GM21423 (cell line): Measurements from ENCODE around the gene HOXD3.

Experiments
- ATAC-seq: cut with Tn5 transposase; IDR thresholded peaks from one replicate; pipeline ENCODE4 v1.9.1; 2021; ENCODE audit warnings: mild to moderate bottlenecking, moderate library complexity; ENCODE audit not compliant: unreplicated experiment

Gene HOXD3

DNA sequence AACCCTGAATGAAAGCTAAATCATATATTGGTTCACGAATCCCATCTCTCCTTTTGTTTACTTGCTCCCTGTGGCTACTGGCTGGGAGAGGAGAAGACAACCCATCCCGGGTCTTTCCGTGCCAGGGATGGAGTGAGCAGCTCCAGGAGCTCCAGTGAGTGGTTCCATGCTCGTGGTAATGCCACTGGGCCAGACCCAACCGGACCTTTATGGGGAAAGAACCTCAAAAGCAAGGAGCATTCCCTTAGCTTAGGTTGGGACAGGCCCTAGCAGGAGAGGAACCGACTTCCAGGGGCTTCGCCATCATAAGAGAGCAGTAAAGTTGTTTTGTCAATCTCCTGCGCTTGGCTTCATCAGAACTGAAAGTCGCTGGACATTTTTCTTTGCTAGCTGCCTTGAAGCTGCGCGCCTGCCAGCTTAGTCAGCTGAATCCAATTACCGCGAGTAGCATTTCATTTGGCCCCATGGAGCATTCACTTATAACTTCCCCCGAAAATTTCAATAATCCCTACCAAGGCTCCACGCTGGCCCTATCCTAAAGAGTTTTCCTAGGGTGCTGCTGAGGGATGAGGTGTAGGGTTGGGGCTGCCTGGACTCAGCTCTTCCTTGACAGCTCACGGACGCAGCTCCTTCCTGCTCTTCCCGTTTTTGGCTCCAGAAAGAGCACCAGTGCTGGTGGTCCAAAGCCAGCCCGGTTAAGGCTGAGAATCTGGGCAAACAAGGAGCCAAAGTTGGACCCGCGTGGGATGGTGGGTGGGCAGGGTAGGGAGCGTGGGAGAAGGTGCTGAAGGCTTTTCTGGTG is 4.9 kb downstream of the HOXD3 start:
- no peak for ATAC-seq

DNA sequence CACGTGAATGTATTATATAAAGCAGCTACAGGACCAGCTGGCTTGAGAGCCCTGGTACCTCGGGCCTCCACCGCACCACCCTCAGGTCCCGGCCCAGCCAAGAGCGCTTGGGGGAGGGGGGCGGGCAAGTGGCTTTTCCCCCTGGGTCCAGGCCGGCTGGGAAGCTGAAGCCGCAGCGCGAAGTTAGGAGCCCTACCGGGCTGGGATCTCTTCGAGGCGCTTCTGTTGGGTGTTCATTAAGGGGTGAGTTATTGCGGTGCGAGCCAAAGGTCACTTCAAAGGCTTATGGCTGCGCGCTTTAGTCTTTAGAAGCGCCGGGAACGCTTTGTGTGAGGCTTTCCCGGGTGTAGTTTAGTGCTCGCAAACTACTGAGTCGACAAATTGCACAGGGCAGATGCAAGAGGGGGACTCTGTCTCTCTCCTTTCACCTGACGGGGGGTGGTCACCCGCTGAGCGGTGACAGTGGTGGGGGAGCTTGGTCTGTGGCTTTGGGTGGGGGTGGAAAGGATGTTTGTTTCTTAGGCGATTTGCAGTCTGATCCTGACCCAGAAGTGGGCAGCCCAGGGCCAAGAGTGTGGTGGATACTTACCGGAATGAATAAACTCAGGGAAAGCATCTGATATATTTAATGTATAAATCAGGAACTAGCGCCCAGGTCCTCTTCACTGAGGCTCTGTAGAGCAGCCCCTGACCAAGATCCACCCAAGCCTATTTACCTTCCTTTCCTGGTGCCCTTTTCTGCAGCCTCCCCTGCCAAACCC is 6.0 kb downstream of the HOXD3 start:
- no peak for ATAC-seq

DNA sequence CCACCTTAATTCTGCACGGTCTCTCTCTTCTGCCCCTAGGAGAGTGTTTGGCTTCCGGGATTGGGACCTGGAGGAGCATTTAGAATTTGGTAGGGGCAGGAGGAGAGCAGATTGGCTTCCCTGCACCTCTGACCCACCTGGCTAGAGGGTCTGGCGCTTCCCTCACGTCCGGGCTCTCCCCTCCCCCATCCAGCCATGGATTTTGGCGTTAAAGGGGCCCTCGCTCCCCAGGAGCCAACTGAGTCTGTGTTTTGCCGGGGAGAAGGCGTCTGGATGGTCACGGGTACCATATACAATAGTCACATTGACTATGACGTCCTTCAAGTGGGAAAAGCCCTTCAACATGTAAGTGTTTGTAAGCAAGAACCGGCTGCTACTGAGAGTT is 6.6 kb downstream of the HOXD3 start:
- no peak for ATAC-seq

DNA sequence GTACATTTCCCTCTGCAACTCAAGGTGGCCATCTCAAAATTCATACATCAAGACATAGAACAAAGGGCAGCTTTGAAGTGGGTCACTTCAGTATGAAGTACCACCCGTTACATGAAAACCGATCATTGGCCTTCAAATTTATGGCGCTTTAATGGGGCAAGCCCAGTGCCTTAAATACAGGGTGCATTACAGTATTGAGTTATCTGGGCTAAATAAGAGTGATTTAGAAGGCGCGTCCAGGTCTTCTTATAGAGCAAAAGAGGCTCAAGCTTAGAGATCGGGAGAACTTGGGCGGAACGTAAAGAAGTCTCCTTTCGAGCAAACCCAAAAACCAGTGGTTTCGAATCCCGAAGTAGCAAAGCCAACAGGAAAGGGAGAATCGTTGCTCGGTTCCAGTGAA is 7.1 kb downstream of the HOXD3 start:
- ATAC-seq: no peak

DNA sequence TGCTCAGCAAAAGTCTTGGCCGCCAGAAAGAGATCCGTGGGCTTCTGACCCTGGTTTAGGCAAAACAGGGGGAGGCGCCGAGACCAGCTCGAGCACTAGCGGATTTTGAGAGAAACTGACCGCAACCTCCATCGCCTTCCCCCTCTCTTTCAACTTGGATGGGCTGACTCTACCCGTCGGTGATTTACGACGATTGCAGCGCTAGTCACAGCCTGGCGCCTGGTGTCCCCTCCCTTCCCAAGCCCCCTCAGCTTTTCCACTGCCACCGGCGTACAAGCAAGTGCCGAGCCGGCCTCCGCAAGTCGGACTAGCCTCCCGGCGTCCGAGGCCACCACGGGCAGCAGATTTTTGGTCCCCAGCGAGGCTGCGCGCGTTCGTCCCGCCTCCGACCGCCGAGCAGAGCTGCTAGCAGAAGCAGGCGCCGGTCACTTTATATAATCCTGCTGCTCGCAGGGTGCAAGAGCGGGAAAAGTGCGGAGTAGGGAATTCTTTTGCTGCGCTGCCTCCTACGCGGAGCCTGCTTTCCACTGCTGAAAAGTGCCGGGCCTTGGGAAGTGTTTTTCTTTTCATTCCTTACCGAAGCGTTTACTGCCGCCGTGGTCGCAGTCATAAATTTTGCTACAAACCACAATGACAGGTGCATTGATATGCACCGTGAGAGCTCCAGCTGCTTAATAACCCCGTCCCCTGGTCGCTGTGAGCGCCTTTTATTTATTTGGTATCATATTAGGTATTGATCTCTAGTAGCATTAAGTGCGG is 7.7 kb downstream of the HOXD3 start:
- ATAC-seq: no peak

DNA sequence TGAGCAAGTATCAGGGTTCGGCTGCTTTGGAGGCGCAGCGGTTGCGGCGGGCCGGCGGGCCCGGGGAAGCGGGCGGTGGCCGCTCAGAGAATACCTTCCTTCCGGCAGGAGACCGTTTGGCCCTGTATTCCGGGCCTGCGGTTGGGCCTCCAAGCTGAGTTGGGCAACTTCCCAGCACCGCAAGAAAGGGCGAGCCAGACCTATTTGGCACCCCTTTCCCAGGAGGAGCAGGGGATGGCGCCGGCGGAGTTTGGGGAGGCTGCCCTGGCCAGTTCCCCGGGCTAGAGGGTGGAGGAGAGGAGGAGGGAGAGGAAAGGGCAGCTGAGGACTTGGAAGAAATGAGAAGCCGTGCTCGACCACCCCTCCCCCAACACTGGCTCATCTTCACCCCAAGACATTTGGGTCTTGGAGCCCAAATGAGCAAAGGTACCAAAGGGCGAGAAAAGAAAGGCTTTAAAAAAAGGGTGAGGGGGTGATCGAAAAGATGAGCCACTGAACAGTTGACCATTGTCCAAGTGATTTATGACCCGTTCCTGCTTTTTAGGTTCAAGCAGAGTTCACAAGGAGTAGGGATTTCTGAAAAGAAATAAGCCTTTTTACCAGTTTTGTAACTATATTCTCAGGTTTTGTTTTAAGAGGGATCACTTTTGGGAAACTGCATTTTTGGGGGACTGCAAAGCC is 8.4 kb downstream of the HOXD3 start:
- no peak for ATAC-seq

DNA sequence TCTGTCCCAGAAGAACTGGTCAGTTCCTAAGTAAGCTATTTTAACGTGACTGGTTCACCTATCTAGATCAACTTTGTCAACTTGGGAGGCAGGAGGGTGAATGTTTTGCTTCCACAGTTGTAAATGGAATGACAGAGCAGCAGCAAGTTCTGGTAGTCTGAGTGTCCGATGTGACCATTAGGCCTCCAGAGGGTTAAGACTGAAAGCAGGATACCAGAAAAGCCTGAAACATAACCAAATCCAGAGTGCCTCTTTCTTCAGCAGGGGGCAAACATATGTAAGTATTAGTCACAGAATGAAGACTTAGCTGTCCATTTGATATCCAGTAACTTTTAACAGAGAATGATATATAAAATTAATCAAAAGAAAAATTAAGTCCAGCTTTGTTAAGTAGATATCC is 9.2 kb downstream of the HOXD3 start:
- no peak for ATAC-seq

DNA sequence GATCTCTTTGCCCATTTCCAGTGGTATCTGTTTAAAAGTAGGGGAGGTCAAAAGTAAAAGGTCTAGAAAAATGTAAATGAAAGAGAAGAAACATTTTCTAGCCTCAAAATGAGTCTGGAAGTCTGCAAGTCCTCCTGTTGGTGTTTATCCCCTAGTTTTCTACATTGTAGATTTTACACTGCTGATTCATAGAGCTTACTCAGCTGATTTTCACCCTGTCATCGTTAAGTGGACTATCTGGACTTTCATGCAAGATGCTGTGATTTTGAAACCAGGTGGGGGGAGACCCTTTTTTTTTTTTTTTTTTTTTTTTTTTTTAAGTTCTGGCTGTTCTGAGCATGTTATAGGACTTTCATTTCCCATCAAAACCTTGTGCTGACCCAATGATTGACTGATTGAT is 10.3 kb downstream of the HOXD3 start:
- ATAC-seq: no peak

DNA sequence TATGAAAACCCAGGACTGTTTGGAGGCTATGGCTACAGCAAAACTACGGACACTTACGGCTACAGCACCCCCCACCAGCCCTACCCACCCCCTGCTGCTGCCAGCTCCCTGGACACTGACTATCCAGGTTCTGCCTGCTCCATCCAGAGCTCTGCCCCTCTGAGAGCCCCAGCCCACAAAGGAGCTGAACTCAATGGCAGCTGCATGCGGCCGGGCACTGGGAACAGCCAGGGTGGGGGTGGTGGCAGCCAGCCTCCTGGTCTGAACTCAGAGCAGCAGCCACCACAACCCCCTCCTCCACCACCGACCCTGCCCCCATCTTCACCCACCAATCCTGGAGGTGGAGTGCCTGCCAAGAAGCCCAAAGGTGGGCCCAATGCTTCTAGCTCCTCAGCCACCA is 12.1 kb downstream of the HOXD3 start:
- ATAC-seq: no peak

DNA sequence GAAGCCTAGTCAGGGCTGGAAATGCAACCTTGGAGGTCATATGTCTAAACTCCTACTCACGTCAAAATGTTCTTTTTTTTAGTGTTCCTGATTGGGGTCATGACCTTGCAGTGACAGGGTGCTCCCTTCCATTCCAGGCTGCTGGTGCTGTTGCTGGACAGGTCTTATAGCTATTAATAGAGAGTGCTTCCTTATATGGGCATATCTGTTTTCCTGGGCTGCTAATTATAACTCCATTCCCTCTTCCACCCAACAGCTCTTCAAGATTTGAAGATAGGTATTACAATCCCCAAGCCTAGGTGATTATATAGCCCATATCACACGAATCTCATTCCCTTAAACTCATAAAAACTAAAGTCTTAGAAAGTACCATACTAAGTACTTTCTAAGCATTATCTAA is 12.6 kb downstream of the HOXD3 start:
- ATAC-seq: no peak

DNA sequence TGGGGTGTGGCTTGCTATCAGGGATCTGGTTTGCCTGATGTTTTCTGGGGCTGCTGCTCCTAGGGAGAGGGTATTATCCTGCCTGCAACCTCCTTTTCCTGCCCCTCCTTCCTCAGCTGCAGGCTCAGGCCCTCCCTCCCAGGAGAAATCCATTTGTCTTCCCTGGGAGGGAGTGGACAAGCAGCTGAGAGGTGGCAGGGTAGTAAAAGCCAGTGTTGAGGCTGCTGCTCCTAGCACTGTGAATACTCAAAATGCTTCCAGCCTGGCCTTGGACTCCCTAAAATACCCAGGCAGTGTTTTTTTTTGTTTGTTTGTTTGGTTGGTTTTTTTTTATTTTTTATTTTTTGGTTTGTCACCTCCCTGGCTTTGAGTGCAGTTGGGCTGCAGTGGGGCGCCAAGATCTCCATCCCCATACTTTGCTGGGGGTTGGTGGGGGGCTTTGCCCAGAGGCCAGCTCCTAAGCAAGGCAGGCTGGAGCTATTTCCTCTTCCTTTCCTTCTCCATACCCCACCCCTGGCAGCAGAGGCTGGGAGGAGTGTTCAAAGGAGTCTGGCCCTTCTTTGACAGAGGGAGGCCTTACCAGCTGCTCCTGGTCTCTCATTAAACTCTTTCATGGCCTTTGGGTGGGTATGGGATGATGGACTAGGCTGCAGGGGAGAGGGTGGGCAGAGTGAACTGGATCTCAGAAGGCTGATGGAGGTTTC is 13.6 kb downstream of the HOXD3 start:
- ATAC-seq: no peak

DNA sequence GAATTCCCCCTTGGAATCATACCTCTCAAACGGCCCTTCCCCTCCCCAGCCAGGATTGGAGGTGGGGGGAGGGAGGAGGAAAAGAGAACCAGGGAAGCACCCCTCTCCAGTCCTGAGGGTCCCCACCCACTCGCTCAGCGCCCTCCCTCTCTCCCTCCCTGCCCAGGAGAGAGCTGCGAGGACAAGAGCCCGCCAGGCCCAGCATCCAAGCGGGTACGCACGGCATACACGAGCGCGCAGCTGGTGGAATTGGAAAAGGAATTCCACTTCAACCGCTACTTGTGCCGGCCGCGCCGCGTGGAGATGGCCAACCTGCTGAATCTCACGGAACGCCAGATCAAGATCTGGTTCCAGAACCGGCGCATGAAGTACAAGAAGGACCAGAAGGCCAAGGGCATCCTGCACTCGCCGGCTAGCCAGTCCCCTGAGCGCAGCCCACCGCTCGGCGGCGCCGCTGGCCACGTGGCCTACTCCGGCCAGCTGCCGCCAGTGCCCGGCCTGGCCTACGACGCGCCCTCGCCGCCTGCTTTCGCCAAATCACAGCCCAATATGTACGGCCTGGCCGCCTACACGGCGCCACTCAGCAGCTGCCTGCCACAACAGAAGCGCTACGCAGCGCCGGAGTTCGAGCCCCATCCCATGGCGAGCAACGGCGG is 14.4 kb downstream of the HOXD3 start:
- ATAC-seq: no peak

DNA sequence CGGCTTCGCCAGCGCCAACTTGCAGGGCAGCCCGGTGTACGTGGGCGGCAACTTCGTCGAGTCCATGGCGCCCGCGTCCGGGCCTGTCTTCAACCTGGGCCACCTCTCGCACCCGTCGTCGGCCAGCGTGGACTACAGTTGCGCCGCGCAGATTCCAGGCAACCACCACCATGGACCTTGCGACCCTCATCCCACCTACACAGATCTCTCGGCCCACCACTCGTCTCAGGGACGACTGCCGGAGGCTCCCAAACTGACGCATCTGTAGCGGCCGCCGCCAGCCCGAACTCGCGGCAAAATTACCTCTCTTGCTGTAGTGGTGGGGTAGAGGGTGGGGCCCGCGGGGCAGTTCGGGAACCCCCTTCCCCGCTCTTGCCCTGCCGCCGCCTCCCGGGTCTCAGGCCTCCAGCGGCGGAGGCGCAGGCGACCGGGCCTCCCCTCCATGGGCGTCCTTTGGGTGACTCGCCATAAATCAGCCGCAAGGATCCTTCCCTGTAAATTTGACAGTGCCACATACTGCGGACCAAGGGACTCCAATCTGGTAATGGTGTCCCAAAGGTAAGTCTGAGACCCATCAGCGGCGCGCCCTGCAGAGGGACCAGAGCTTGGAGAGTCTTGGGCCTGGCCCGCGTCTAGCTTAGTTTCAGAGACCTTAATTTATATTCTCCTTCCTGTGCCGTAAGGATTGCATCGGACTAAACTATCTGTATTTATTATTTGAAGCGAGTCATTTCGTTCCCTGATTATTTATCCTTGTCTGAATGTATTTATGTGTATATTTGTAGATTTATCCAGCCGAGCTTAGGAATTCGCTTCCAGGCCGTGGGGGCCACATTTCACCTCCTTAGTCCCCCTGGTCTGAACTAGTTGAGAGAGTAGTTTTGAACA is 15.1 kb downstream of the HOXD3 start:
- ATAC-seq: no peak

DNA sequence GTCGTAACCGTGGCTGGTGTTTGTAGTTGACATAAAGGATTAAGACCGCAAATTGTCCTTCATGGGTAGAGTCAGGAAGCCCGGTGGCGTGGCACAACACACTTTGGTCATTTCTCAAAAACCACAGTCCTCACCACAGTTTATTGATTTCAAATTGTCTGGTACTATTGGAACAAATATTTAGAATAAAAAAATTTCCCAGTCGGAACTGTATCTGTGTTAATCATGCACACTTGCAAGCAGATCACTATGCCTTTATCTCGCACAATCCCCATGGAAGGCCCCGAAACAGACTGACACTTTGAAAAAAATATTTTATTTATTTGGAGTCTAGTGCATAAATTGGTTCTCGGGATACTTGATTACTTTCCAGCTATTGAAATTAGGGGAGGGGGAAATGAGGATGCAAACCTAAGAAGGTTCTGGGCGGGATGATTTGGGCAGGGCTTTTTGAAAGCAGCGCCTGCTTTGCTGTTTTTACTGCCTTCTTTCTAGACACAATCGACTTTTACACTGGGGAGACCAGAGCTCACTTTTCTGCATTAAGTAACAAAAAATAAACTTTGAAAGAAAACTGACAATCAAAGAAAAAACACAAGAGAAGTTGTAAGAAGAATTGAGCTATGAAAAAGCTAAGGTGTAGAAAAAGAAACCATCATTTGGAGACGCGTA is 15.9 kb downstream of the HOXD3 start:
- ATAC-seq: no peak

DNA sequence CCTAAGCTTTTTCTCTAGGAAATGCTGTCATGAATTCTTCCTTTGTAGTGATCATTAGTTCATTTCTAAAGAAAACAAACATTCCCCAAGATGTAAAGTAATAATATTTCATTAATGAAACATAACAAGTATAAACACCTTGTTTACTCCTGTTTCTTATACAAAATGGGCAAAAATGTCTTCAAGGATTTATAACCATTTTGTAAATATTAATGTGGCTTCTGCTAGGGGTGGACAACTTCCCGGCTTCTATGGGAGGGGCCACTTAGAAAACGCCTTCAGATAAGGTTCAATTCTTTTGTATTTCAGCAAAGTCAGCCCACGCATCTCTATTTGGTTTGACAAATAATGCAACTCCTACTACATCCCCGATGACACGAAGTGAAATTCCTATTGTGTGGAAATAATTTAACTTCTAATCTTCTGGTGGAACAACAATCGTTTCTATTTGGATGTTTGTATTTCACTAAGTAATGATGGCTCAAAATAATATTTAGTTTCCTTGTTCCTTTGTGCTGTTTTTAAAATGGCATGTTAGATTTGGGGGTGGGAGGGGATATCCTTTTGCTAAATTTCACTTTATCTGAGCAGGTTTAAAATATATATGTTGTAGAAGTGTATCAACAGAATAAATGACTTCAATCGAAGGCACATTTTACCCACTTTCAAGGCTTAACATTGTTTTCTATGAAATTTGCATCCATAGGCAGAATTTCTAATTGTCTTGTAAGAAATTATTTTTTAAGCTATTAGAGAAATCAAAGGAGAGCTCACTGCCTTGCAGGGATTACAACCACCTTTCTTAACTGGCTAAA is 16.7 kb downstream of the HOXD3 start:
- ATAC-seq: no peak

DNA sequence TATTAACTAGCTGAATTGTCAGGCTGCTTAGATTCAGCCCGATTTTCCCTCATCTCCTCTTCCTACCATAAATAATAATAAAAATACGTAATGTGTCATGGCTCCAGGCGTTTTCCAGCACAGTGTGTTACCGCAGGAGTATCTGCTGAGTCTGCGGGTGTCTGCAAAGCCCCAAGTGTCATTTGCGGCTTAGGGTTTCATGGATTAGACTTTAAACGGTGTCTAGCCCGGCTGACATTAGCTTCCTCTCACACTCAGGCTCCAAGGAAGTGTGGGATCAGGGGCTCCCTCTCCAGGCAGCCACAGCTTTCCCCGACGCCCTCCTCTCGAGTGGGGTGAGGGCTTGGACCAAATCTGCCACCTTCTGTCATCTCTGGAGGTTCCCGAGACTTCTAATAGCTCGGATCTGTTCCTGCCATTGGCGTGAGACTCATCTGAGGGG is 17.3 kb downstream of the HOXD3 start:
- no peak for ATAC-seq

DNA sequence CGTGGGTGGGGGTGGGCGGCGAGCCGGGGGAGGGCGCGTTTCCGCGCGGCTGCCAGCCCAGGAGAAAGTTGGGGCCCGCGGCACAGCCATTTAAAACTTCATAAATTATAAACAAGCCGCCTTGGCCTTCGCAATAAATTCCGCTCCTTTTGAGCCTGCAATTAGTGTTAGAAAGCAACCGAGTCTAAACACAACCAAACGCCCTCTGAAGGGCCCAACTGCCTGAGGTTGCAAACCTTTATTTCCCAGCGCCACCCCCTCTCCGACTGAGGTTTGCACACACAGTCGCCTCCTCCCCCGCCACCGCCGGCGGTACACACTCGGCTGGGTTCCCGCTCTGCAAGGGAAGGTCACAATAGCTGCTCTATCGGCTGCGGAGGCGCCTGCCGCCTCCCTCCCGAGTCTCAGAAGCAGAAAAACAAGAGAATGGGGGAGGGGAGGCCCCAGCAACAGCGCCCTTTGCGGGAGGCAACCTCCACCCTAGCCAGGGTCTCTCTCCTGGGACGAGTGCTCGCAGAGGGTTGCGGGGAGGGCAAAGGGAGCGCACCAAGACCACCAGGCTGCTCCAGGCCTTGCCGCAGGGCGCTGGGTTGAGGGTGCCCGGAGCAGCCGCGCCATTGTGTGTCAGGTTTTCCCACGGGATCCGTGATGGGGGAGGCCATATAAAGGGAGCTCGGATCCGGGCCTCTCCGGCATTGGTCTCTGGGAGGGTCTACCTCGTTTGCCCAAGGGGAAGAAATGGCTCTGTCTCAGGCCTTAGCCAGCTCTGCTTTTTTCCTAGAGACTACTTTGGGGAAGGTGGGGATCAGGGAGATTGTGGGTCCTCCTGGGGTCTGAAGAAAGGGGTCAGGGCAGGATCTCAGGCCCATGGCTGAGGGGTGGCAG is 18.0 kb downstream of the HOXD3 start:
- ATAC-seq: no peak
